ENCODE results near the gene SLC22A4.

DNA sequence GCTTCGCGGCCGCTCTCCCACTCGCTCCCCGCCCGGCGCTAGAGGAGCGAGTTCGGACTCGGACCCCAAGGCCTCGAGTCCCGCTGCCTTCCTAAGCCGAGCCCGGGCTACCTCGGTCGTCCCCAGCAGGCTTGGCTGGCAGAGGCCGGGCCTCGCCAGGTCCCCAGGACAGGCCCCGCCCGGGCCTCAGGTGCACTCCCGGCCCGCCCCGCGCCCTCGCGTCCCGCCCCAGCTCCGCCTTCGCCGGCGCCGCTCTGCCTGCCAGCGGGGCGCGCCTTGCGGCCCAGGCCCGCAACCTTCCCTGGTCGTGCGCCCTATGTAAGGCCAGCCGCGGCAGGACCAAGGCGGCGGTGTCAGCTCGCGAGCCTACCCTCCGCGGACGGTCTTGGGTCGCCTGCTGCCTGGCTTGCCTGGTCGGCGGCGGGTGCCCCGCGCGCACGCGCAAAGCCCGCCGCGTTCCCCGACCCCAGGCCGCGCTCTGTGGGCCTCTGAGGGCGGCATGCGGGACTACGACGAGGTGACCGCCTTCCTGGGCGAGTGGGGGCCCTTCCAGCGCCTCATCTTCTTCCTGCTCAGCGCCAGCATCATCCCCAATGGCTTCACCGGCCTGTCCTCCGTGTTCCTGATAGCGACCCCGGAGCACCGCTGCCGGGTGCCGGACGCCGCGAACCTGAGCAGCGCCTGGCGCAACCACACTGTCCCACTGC, 75.4 kb downstream of the SLC22A4 start, which contains the start of gene SLC22A5:
- TF ChIP-seq, protein P1, sequence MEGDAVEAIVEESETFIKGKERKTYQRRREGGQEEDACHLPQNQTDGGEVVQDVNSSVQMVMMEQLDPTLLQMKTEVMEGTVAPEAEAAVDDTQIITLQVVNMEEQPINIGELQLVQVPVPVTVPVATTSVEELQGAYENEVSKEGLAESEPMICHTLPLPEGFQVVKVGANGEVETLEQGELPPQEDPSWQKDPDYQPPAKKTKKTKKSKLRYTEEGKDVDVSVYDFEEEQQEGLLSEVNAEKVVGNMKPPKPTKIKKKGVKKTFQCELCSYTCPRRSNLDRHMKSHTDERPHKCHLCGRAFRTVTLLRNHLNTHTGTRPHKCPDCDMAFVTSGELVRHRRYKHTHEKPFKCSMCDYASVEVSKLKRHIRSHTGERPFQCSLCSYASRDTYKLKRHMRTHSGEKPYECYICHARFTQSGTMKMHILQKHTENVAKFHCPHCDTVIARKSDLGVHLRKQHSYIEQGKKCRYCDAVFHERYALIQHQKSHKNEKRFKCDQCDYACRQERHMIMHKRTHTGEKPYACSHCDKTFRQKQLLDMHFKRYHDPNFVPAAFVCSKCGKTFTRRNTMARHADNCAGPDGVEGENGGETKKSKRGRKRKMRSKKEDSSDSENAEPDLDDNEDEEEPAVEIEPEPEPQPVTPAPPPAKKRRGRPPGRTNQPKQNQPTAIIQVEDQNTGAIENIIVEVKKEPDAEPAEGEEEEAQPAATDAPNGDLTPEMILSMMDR (IDR thresholded peaks at IDR 0.05): no peak
- TF ChIP-seq ZFX (IDR thresholded peaks at IDR 0.05; ENCODE audit: borderline replicate concordance): no peak

Data from 22Rv1 (cell line).